ENCODE results near the gene TNFRSF18.

TNFRSF18 gene

DNA sequence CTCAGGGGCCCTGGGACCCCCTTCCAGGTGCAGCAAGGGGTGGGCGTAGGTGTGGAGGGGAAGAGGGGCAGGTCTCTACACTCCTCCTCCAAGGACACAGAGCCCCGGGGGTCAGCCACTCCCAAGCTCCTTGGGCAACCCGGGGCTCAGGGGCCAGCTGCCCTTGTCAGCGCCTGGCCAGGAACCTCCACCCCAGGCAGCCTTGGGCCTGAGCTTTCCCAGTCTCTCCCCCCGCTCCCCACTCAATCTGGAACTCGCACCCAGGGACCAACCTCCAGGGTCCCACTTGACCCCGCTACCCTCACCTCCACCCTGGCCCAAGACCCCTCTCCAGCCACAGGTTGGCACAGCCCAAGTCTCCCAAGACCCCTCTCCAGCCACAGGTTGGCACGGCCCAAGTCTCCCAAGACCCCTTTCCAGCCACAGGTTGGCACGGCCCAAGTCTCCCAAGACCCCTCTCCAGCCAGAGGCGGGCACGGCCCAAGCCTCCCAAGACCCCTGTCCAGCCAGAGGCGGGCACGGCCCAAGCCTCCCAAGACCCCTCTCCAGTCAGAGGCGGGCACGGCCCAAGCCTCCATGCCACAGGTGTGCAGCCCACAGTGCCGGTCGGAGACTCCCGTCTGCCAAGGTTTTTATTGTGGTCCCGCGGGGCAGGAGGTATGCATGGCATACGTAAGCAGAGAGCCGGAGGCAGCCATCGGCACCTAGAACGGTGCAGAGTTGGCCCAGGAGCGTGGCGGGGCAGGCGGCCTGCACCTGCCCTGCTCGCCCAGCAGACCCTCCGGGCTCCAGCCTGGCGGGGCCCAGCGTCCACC lies 4.5 kb upstream of the TNFRSF18 start:
- no peak for DNase-seq

DNA sequence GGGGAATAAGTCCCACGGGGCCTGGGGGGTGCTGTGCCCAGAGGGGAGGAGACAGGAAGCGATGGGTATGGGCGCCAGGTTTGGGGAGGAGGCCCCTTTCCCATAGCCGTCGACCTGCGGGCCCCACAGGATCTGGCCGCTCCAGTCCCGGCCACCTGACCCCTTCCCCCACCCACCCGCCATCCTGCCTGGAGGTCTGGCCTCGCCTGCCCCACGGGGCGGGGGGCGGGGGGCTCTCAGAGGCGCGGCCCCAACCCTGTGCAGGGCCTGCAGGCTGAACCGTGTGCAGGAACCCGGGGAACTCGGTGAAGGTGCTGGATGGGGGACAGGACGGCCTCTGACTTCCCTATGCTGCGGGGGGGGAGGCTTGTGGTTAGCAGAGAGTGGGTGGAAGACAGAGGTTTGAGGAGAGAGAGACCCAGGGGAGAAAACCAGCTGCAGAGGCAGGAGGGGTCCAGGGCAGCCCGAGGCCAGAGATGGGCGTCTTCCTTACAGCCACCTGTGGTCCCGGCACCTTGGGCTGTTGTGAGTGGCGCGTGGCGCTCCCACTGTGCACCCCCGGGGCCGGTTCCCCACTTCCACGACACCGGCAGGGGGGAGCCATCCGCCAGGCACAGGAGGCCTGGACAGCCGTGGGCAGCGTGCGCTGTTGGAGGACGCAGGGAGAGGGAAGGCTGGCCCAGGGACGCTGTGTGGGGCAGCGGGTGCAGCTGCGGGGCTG lies 2.5 kb upstream of the TNFRSF18 start:
- DNase-seq = no peak

DNA sequence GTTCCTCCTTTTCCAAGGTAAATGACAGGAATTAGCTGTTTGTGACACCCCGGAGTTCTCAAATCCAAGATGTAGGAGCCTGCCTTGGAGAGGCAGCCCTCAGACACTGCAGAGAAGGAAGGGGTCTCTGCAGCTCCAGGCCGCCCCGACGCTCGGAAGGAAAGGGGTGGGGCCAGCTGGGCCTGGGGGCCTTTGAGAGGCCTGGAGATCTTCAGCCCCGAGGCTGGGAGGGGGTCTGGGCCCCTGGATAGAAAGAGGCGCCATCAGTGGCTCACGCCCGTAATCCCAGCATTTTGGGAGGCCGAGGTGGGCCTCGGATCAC lies 1.1 kb upstream of the TNFRSF18 start:
- DNase-seq = no peak

DNA sequence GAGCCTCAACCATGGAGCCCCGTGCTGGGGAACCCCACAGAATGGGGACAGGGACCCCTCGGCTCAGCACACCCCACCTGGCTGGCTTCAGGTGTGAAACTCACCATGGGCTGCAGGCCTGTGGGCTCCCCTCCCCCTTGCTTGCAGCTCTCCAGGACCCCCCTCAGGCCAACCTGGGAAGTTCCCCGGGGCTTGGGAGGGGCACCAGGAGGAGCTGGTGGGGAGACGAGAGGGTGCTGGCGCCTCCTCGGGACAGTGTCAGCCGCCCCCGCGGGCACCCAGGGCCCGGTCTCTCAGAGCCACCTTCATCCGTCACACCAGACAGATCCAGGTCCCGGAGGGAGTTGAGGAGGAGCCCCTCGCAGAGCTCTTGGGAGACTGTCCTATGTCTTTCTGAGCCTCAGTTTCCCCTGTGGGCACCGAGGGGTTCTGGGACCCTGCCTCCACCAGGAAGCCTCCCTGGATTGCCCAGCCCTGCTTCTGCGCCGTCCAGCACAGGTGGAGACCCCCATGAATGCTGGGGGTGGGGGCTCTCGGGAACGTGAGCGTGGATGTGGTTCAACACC lies 657 bp upstream of the TNFRSF18 start:
- DNase-seq = peak in 1 of 2 experiments; percentile 53

DNA sequence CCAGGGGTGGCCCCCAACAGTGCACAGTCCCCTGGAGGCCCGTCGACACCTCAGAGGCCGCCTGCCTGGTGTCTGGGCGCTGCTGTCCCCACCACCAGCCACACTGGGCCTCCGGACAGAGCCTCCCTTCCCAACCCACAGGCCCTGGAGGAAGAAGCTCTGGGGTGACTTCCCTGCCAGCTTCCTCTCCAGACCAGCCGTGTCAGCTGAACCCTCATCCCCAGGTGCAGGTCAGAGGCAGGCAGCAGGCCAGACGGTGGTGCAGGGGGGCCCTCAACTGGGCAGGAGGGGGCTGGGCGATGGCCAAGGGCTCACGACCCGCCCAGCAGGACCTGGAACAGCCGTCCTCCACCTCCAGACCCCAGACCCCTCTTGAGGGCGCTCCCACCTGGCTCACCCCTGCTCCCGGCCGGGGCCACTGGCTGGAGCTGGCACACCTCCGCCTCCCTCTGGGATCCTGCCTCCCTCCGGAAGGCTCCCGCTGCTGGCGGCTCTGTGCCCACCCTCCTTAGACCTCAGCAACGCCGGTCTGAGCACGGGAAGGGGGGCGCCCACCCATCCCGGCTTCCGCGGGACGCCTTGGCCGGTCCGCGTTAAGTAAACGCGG lies 520 bp downstream of the TNFRSF18 start:
- no peak for DNase-seq

DNA sequence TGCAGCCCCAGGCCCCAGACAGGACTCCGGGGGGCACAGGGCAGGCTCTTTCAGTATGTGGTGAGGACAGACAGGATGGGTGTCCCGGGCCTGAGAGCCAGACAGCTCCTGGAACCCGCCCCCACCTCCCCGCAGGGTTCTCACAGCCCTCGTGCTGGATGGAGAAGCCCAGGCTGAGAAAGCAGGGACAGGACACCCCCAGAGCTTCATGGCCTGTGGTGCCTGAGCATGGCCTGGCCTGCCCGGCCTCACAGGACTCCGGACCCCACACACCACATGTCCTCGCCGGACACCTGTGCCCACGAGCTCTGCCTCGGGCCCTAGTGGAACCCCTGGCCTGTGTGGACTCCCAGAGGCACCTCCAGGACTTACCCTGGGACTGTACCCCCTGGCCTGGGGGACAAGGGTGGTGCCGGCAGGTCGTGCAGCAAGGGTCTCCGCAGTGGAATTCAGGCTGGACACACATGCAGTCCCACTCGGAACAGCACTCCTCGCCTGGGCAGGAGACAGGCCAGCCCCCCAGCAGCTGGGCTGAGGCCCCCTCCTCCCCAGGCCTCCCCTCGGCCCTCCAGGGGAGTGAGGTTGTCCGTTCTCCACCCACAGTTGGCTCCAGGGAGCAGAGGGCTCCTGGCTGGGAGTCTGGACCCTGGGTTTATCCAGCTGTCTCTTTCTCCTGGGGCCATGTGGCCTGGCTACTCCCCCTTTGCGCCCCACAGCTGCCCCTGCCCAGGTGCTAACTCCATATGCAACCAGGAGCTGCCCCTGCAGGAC lies 1.2 kb downstream of the TNFRSF18 start:
- DNase-seq = no peak

DNA sequence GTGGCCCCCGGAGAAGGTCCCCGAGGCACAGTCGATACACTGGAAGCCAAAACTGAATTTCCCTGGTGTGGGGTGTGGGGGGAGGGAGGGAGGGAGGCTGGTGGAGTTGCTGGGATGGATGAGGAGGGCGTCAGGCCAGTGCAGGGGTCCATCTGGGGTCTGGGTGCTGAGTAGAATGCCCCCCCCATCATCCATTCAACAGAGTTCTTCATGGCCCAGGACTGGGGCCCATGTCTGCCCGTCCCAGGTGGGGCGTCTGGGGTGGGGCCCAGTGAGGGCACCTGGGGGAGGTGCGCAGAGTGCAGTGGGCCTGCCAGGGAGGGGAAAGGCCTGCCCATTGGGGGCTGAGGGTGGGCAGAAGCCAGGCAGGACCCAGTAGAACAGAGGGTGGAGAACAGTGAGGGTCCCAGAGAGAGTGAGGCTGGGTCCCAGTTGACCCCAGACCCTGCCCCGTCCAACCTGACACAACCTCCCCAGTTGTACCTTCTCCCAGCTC lies 1.9 kb downstream of the TNFRSF18 start:
- no peak for DNase-seq

DNA sequence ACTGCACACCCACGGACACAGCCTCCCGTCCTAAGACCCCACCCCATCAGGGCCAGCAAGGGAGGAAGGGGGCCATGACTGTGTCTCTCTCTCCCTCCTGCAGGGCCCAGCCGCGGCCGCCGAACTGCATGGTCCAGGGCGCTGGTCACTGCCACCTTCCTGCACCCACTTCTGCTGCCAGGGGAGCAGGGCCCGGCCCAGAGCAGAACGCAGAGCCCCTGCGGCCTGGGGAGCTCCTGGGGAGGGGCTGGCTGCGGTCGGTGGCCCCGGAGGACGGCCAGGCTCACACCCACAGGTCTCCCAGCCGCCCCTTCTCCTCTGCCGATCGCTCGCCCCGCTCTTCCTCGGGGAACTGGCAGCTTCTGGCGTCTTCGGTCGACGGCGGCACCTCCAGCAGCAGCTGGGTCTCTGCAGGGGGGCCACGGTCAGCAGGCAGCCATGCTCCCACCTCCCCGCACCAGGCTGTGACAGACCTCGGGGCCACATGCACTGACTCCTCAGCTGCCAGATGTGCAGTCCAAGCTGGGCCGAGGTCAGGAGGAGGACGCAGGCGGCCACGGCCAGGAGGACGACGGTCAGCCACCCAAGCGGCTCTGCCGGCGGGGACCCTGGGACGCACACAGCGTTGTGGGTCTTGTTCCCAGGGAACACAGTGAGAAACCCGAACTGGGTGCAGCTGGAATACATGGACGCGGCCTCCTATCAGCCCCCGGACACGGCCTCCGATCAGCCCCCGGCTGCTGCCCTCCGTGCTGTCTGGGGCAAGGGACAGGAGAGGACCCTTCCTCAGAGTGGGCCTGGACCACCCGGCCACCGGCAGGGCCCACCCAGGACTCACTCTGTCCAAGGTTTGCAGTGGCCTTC lies 2.6 kb downstream of the TNFRSF18 start:
- no peak for DNase-seq

DNA sequence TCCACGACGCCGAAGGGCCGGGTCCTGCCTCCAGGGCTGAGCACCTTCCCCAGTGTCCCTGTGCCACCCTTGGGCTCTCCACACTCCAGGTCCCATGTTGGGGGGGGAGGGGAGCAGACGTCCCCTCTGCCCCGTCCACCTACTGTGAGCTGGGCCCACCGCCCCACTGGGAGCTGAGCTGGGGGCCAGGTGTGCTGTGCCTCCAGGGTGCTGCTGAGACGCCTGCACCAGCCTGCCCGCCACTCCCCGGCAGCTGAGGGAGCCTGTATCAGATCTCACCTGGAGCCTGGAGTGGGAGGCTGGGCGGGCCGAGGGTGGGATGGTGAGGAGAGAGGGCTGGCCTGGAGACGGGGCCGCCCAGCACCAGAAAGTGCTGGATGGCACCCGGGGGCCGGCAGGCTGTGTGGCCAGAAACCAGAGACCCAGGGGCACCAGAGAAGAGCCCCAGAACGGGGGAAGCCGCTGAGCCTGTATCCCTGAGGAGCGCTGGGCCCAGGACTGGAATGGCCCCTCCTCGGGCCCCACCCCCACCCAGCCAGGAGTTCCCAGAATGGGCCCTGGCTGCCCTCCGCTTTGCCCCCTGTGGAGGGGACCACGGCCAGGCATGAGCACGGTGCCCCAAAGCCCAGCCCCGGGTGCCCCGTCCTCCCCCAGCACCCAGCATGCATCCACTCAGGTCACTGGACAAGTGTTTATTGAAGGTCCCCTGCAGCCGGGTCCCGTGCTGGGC lies 3.4 kb downstream of the TNFRSF18 start:
- DNase-seq = no peak

DNA sequence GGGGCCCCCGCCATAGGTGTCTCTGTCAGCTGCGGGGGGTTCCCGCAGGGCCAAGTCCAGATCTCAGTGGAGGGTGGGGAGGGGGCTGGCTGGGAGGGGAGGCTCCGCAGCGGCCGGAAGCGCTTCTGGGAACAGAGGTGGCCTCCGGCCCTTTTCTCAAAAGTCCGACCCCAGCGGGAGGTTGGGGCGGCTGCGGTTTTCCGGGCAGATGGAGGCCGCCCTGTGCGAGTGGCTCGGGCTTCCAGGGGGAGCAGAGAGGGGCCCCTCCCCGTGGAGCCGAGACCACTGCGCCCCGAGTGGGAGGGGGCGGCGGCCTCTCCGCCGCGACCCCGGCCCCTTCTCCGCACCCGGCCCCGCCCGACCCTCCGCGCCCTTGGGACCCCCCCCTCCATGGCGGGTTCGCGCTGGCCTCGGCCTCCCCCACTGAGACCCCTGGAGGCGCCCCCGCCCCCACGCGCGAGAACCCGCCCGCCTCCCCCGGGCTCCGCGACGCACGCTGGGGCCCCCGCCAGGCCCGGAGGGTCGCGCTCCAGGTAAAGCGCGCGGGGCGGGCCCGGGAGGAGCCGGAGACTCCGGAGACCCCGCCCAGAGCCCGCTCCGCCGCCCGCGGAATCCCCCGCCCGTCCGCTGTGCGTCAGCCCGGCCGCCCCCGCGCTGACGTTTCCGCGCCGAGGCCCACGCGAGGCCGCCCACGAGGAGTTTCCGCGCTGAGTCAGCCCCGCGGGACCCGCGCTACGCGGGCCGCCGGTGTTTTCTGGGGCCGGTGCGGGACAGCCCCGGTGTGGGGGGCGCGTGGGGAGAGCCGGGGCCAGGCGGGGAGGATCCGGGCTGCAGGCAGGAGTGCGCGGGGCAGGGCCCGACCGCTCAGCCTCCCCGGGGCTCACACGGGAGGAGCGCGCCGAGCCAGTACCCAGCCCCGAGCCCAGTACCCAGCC lies 5.2 kb downstream of the TNFRSF18 start:
- peak in 1 of 2 experiments; percentile 78 for DNase-seq

DNA sequence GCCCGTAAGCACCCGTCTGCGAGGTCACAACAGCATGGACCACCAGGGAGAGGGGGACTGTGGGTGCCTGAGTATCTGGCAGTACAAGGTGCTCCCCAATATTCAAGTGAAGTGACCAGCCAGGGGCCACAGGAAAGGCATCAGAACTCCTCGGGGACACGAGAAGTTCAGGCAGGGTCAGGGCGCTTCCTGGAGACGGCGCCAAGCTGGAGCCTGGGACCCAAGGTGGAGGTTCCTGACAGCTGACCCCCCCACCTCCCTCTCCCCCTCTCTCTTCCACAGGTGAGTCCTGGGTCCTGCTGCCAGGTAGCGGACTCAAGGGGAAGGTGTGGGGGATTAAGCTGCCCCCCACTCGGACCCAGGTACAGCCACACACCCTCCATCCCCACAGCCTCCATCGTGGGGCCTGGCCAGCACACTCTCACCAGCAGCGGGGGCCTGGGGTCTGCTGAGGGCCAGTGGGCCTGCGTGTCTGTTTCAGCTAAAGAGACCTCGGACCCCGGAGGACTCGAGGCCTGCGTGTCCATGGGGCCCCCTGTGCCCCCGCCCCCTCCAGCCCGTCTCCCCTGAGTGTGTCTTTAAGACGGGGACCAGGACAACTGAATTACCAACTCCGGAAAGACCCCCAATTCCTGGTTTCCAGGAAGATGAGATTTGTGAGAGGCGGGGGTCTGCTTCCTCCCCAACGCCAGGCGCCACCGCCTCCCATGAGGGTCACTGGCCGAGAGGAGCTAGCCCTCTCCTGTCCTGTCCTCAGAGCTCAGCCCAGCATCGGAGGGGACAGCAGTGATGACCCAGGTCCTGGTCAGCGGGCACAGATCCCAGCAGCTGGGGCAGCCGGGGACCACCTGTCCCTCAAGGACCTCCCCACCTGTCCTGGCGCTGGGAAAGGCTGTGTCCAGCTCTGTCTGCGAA lies 6.2 kb downstream of the TNFRSF18 start:
- DNase-seq = no peak

DNA sequence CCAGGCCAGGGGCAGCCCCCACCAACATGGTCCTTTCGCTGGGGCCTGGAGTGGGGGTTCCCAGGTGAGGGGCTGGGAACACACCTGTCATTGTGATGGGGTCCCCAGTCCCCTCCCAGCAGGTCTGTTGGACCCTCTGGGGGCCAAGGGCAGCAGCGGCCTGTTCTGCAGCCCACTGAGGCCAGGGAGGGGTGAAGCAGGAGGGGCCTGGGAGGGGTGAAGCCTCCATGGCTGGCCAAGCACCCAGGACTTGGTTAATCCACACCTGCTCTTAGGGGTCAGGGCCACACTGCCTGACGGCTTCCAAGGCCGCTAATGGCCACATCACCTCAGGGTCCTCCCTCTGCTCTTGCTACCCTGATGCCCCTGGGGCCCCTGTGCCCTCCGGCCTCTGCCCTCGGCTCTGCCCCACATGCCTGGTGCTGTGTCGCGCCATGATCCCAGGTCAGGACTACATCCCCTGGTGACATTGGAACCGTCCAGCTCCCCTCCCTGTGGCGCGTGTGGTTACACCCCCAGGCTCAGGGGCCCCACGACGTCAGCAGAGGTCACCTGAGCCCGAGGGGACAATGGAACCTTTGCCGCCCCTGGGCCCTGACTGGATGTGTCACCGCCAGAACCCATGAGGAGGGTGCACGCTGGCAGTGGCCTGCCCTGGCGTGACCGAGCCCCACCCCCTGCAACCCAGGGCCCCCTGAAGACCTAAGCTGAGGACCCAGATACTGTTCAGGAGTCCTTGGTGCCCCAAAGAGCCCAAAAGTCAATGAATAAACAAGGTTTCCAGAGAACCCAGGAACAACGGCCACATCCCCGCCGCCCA lies 7.0 kb downstream of the TNFRSF18 start:
- no peak for DNase-seq

DNA sequence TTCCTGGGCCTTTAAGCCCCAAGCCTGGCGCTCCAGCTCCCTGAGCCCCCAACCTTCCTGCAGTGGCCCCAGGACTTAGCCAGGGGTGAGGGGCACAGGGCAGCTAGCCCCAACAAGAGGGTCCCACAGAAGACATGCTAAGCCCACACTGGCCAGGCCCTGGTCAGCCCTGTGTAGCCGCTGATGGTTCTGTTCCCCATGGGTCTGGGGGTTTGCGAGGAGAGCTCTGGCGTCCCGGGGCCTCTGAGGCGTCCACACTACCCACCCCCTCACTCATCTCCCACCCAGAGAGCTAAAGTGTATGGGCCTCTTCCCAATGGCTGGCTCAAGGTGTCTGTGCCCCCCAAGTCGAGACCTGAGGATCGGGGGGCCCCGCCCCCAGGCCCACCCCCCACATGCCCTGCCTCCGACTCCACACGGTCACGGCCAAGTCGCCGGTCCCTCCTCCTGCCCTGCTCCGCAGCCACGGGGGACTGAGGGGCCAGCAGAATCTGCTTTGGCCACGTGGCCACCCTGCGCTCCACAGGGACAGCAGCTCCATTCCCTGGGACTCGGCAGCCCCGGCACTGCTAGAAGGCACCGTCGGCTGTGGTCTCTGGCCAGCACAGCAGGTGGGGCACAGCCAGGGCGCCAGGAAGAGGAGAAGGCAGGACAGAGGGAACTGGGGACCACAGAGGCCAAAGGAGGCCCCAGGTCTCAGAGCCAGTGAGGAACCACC lies 7.8 kb downstream of the TNFRSF18 start:
- DNase-seq = no peak

DNA sequence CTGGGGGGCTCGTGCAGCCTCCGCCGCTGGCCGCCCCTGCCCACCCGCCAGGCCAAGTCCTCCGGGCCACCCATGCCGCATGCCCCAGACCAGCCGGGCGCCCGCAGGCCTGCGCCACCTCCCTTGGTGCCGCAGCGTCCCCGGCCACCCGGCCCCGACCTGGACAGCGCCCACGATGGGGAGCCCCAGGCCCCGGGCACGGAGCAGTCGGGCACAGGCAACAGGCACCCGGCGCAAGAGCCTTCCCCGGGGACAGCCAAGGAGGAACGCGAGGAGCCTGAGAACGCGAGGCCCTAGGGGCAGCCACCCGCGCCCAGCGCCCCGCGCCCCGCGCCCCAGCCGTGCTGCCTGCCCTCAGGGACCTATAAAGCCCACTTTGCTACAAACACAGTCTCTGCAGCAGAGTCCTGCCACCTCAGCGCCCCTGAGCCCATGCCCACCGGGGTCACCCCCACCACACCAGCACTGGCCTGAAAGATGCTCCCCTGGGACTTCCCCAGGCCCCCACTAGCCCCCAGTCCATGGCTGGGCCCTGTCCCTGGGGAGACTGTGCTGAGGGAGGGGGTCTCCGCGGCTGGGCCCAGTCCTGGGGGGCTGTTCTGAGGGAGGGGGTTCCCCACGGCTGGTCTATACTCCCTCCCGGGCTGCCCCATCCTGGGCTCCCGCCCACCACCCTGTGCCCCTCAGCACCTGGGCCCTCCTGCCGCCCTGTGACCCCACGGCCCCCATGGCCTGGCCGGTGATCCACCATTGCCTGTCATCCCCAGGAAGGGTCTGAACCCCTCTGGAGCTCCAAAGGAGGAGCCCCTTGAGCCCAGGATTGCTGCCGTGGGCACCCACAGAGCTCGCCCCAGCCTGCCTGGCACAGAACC lies 8.6 kb downstream of the TNFRSF18 start:
- no peak for DNase-seq

DNA sequence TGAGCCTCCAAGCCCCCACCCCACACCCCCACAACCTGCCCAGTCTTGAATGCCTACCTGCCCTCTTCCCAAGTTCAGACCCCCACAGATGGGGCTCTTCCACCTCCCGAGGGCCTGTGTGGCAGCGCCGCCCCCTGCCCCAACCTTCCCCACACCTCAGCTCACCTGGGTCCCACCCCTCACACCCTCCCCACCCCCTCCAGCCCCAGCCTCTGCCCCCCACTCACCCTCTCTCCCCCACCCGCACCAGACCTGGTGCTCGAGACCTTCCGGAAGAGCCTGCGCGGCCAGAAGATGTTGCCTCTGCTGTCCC lies 9.2 kb downstream of the TNFRSF18 start:
- no peak for DNase-seq

DNA sequence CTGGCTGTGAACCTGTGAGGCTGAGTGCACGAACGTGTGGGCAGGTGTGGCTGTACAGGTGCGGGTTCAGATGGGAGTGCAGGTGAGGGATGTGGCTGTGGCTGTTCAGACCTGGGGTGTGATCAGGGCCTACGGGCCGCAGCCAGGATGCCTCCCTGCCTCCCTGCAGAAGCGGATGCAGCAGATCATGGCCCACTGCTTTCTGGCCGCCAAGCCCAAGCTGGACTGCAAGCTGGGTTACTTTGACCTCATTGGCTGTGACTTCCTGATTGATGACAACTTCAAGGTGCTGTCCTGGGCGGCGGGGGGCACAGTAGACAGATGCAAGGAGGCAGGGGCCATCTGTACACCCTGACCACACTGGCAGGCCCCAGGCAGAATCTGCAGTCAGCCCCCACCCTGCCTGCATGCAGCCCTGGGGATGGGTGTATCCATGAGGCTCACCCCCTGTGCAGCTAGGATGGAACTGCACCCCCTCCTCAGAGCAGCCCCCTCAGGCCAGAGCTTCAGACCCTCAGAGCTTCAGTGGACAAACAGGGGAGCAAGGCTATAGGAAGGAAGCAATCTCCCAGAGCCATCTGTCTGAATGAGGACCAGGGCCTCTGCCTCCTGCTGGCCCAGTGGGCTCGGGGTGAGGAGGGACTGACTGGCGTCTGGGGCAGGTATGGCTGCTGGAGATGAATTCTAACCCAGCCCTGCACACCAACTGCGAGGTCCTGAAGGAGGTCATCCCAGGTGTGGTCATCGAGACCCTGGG lies 9.8 kb downstream of the TNFRSF18 start:
- no peak for DNase-seq

Data from NCI-H526 (cell line).